Activated gamma-delta T cell treated with Interleukin-2 at 50 U/mL for 16 hours (primary cell): ENCODE results near the gene AP4E1.
"Not testable (repeated sequence)": the region's sequence is repeated elsewhere in the genome, so short reads cannot be mapped to it uniquely, and the experiment has no call there.

Experiments used
- DNase-seq: peaks from one replicate; pipeline ENCODE4 v3.0.0-alpha.2; 2020

Gene AP4E1

DNA sequence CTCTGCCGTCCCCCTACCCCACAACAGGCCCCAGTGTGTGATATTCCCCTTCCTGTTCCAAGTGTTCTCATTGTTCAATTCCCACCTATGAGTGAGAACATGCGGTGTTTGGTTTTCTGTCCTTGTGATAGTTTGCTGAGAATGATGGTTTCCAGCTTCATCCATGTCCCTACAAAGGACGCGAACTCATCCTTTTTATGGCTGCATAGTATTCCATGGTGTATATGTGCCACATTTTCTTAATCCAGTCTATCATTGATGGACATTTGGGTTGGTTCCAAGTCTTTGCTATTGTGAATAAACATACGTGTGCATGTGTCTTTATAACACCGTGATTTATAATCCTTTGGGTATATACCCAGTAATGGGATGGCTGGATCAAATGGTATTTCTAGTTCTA is 46.4 kb downstream of the AP4E1 start:
- not testable (repeated sequence) for DNase-seq

DNA sequence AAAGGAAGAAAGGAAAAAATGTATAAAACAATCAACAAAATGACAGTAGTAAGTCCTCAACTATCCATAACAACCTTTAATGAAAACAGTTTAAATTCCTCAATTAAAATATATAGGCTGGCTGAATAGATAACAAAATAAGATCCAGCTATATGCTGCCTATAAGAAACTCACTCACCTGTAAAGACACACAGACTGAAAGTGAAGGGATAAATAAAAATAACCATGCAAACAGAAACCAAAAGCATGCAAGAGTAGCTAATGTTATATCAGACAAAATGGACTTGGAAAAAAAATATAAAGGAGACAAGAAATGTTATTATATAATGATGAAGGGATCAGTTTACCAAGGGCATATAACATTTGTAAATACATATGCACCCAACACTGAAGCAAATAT is 51.2 kb downstream of the AP4E1 start:
- no peak for DNase-seq

DNA sequence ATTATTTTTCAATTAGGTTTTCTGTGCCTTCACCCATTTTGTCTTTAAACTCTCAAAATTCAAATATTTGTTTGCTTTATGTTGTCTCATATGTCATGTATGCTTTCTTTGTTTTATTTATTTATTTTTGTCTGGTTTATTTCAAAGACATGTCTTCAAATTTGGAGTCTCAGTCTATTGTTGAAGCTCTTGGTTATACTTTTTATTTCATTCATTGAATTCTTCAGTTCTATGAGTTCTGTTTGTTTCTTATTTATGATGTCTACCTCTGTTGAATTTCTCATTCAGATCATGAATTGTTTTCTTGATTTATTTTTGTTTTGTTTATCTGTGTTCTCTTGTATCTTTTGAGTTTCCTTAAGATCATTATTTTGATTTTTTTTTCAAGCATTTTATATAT is 55.6 kb downstream of the AP4E1 start:
- no peak for DNase-seq

DNA sequence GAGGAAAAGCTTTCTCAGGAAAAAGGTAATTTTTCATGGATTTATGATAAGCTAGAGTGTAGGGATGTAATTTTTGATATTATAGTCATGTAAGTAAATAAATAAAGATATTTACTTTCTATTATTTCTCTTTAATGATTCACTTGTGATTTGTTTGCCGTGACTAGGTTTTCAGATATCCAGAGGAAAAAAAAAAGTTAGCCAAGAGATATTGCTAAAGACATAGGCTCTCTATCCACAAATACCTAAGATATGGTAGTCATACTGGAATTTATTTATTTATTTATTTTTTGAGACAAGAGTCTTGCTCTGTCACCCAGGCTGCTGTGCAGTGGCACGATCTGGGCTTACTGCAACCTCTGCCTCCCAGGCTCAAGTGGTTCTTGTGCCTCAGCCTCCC is 59.9 kb downstream of the AP4E1 start:
- no peak for DNase-seq

DNA sequence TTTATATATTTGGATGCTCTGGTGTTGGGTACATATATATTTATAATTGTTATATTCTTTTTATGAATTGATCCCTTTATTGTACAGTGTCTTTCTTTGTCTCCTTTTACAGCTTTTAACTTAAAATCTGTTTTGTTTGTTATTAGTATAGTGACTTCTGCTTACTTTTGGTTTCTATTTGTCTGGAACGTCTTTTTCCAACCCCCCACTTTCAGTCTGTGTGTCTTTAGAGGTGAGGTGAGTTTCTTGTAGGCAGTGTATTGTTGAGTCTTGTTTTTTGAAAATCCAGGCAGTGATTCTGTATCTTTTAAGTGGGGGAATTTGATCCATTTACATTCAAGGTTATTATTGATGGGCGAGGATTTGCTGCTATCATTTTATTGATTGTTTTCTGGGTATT is 62.0 kb downstream of the AP4E1 start:
- DNase-seq, result no peak

DNA sequence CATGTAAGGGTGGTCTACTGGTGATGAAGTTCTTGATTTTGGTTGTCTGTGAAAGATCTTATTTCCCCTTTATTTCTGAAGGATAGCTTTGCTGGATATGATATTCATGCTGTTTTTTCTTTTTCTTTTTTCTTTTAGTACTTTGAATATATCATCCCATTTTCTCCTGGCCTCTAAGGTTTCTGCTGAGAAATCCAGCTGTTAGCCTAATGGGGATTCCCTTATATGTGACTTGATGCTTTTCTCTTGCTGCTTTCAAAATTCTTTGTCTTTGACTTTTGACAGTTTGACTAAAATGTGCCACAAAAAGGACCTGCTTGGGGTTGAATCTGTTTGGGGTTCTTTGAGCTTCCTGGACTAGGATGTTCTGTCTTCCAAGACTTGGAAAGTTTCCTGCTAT is 62.6 kb downstream of the AP4E1 start:
- DNase-seq, result no peak

DNA sequence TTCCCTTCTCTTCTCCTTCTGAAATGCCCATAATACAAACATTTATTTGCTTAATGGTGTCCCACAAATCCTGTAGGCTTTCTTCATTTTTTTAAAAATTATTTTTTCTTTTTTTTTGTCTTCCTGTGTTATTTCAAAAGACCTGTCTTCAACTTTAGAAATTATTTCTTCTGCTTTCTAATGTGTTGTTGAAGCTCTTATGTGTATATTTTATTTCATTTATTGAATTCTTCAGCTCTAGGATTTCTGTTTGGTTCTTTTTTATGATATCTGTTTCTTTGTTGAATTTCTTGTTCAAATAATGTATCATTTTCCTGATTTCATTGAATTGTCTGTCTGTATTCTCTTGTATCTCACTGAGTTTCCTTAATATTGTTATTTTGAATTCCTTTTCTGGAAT is 63.1 kb downstream of the AP4E1 start:
- DNase-seq, result no peak

DNA sequence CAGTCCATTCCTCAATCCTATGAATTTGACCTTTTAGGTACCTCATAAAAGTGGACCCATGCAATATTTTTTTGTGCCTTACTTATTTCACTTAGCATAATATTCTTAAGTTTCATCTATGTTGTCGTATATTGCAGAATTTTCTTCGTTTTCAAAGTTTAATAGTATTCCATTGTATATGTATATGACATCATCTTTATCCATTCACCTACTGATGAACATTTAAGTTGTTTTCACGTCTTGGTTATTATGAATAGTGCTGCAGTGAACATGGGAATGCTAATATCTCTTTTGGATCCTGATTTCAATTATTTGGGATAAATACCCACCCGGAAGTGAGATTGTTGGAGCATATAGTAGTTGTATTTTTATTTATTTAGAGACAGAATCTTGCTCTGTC is 65.1 kb downstream of the AP4E1 start:
- DNase-seq, result no peak

DNA sequence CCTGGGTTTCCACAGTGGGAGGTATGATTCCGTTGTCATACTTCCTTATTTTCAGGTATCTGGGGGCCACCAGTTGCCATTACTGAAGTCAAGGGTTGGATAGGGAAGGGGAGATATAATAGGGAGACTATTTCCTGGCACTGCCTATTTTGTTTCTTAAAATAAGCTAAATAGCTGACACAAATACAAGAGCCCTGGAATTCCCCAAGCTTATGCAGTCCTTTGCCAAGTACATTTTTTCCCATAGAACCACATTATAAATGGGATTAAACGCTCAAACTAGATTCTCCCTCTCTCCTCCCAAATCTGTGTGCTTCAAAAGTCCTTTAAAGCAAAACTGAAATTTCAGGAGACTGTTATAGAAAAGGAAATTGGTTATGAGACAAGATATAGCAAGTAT is 68.7 kb downstream of the AP4E1 start:
- no peak for DNase-seq

DNA sequence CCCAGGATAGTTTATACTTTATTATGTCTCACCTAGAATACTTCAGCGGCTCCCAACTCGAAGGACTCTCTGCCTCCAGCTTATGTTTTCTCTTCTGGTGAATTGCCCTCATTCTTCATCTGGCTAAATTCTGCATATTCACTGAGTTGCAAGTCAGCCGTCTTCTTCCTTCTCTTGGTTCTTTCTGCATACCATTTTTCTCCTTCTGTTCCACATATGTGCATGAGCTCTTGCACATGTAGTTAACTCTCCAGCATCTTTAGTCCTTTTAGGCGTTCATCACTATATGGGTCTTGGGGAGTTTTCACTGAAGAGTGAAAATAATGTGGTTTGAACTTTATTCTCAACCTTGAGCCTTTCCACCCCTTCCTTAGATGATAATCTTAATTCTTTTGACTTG is 70.1 kb downstream of the AP4E1 start:
- DNase-seq, result no peak

DNA sequence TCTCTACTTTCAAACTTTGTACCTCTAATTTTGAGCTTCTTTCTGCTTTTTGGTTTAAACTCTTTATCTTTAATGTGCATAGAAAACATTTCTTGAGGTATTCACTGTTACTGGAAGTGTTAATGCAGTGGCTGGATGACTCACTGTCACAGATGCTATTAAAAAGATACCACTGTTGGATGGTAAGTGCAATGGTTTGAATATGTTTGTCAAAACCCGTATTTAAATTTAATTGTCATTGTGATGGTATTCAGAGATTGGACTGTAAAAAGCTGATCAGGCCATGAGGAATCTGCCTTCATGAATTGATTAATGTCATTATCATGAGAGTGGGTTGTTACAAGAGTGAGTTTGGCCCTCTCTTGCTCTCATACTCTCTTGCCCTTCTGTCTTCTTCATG is 70.6 kb downstream of the AP4E1 start:
- DNase-seq, result no peak

DNA sequence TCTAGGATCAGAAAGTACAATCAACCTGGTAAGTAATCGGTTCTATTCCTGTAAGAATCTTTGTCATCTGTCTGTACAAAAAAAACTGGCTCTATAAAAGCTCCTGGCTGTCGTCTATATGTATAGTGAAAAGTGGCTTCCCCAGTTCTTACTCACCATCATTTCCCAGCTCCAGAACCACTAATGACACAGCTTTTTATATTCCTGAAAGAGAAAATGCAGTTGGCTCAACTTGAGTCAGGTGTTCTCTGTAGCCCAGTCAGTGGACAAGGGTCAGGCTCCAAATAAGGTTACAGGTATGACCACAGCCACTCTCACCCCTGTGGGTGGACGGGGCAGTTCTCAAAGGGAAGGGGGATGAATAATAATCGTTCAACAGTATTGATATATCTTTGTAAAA is 85.1 kb downstream of the AP4E1 start:
- no peak for DNase-seq

DNA sequence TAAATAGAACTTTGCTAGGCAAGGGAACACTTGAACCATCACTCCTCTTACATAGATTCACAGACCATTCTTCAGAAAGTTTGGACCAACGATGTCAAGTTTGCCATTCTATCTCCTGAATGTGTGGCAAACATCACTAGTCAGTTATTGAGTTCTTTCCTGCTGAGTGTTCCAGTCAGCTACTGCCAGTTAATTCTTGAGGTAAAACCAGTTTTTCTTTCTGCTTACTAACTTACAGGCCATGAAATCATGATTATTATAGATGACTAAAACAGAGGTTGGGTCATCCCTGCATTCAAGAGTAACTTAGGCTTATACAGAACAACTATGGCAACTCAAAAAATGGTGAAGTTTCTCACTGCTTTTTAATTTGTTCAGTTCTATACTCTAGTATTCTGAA is 88.2 kb downstream of the AP4E1 start:
- no peak for DNase-seq

DNA sequence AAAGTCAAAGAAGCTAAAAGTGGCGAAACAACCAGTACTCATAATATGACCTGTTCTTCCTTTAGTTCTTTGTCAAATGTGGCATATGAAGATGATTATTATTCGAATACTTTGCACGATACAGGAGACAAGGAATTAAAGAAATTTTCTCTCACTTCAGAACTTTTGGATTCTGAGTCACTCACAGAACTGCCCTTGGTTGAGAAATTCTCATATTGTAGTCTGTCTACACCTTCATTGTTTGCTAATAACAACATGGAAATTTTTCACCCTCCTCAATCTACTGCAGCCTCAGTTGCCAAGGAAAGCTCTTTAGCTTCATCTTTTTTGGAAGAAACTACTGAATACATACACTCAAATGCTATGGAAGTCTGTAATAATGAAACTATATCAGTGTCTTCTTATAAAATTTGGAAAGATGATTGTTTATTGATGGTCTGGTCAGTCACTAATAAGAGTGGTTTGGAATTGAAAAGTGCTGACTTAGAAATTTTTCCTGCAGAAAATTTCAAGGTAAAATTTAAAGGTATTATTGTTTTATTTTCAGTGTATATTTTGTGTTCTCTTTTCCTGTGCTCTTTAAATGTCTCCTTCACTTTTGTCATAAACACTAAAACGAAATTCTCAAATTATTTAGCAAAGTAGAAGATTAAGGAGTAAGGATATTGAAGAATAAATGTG is 89.0 kb downstream of the AP4E1 start:
- no peak for DNase-seq

DNA sequence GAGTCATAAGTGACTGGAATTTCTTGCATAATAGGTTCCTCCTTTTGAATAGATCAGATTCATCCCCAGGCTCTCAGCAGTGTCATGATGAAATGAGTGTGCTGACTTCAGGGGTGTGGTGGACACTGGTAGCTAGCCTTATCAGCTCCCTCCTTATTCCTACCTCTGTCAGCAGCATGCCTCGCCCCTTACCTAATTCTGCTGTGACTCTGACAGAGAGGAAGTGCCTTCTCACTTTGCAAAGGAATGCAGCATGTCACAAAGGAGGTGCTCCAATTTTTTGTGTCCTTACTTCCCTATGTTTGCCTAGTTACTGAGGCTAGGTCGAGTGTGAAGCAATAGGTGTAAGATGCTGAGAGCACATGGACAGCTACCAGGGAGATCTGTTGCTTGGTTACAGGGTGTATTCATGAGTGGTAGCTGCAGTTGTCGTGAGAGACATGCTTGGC is 95.6 kb downstream of the AP4E1 start:
- no peak for DNase-seq

DNA sequence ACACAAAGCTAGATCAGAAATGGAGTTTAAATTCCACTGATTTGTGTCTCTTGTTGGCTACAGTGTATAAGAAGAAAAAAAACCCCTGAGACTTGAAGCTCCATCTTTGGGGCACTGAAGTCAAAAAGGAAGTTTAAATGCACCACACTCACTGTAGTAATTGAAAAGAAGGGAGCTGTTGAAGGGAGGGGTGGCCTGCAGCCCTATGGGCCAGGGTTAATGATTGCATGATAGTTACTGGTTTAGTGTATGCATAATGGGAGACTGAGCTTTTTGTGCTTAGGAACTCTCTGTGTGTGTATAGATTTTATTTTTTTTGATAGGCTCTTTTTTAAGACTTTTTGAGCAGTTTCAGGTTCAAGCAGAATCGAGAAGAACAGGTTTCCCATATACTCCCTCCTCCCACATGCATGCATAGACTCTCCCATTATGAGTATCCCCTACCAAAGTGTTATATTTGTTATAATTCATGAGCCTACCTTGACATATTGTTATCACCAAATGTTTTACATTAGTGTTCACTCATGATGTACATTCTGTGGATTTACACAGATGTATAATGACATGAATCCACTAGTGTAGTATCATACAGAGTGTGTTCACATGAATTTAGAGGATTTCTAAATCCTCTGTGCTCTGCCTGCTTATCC is 98.0 kb downstream of the AP4E1 start:
- no peak for DNase-seq

DNA sequence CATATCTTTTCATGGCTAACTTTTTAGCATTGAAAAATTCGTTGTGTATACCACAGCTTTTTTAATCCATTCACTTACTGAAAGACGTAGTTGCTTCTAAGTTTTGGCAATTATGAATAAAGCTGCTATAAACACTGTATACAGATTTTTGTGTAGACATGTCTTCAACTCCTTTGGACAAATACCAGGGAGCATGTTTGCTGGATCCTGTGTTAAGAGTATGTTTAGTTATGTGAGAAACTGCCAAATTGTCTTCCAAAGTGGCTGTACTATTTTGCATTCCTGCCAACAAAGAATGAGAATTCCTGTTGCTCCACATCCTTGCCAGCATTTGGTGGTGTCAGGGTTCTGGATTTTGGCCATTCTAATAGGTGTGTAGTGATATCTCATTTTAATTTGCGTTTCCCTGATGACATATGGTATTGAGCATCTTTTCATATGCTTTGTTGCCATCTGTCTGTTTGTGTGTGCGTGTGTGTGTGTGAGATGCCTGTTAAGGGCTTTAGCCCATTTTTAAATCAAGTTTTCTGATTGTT is 98.7 kb downstream of the AP4E1 start:
- no peak for DNase-seq

DNA sequence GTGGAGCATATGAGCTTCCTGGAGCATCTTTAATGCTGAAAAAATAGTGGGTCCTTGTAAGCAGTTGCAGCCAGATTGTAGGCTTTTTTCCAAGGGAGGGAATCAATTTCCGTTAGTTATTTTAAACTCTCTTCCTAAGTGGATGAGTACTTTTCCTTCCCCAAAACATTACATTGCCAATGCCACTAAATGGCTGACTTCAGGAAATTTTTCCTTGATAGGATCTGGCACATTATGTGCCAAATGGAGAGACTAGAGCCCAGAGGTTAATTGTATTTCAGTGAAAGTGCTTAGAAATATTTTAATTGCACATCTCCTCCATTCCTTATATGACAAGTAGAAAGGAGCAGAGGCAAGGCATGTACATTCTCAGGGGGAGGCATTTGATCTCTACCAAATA is 102.7 kb downstream of the AP4E1 start:
- DNase-seq, result no peak

DNA sequence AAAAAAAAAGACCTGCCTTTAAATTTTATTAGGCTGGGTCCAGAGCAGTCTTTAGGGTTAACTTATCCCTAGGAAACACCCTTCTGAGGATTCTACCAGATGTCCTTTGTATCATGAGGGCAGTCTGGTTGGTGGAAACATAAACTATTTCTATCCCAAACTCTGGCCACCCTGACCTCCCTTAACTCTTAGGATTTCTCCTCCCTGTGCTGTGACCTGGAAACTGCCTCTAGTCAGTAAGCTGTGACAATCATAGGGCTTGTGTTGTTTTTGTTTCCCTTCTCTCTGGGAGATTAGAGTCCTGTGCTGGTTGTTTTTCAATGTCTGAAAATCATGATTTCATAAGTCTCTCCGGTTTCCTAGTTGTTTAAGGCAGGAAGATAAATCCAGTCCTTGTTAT is 108.1 kb downstream of the AP4E1 start:
- DNase-seq, result no peak

DNA sequence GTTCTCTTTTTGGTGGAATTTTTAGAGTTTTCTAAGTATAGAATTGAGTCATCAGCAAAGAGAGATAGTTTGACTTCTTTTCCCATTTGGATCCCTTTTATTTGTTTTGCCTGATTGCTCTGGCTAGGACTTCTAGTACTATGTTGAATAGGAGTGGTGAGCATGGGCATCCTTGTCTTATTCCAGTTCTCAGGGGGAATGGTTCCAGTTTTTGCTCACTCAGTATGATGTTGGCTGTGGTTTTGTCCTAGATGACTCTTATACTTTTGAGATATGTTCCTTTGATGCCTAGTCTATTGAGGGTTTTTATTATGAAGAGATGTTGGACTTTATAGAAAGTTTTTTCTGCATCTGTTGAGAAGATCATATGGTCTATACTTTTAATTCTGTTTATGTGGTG is 113.7 kb downstream of the AP4E1 start:
- no peak for DNase-seq

DNA sequence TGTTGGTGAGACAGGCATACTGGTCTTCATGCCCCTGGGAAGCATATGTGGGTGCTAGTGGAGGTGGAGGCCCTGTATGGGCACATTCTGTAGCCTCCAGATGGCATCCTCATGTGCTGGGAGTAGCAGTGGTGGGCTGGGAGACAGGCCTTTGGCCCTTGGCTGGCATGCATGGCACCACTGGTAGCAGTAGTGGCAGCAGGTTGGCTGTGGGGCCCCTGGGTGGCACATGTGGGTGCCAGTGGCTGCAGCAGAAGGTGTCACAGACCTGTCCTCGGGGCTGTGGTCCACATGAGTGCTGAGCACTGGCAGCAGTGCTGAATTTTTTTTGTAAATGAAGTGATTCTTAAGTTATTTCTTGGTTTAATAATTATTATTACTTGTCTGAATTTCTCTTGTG is 115.0 kb downstream of the AP4E1 start:
- no peak for DNase-seq

DNA sequence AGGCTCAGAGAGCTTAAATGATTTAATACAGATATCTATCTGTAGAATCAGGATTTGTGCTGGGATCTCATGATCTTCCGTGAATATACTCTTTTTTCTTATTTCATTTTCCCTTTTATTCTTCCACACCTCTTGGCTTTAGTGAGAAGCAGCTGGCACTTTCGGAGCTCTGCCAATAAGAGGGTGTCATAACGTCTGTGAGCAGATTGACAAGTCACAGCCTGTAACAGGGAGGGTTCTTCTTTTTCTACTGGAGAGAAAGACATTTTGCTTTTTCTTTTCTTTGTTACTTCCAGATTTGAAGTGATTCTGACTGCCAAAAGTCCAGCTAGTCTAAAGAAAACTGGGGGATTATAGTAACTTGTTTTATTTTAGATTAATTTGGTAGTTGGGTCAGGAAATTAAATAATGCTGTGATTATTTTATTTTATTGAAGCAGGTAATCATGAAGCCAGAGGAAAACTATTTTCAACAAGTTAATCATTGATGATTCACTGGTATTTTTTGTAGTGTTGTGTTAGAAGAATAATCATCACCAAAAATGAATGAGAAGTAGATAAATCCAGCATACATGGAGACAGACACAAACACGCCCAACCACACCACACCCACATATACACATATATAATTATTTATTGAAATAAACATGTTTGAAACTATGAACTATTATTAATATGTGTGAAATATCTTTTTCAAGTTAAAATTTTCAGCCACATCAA is 116.4 kb downstream of the AP4E1 start:
- no peak for DNase-seq

DNA sequence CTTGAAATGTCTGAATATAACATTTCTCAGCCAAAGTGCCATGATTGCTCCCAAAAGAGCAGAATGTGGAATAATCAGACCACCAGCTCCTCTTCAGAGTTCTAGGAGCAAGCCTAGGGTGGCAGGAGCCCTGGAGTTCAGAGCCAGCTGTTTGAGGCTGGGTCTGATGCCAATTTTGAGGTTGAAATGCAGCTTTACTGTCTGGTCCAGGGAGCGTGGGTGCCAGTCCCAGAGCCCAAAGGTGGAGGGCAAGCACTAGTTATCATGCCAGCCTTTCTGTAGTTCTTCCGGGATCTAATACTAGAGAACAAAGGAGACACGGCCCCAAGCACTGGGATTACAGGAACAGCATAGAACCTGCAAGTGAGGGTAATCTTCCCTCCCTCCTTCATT is 117.0 kb downstream of the AP4E1 start:
- no peak for DNase-seq

DNA sequence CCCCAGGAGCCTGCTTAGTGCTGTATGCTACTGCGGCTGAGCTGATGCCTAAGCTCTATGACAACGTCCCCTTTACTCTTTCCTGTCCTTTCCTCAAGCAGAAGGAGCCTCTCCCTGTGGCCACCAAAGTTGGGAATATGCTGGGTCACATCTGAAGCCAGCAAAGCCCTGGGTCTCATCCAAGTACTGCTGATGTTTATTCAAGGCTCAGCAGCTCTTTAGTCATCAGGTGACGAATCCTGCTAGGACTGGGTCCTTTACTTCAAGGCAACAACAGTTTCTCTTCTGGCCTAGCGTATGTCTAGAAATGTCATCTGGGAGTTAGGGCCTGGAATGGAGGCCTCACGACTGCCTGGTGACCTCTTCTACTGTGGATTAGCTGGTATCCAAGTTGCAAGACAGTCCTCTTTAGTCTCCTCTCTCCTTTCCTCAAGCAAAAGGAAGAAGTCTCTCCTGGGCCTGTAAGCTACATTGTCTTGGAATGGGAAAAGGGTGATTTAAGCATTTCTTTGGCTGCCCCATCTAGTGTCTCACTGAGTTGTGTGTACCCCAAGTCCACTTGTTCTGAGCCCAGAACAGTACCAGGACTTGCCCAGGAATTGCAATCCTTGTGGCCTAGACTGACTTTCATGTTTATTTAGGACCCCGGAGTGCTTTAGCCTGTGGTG is 122.3 kb downstream of the AP4E1 start:
- no peak for DNase-seq
